Skeletal muscle tissue (tissue), 4 donors: Measurements from ENCODE around the gene CHST10. TPM values are rescaled to one million over a fixed set of nuclear protein-coding genes. Genes with fewer than 3 reads are reported as not detected.

ENCODE experiments used
- H3K27ac ChIP-seq: one replicate; pipeline ENCODE4 v1.7.0; 2013; ENCODE audit warnings: mild to moderate bottlenecking, low read depth, low read length, inconsistent platforms
- H3K27me3 ChIP-seq, 3 donors: one replicate each; pipeline ENCODE4 v1.7.0; 2013; ENCODE audit warnings: low read length in 3 of 3; ENCODE audit not compliant: control insufficient read depth in 3 of 3, insufficient read depth in 3 of 3
- H3K36me3 ChIP-seq, 3 donors: one replicate each; pipeline ENCODE4 v1.7.0; 2013; ENCODE audit warnings: low read length in 3 of 3; ENCODE audit not compliant: control insufficient read depth in 3 of 3, insufficient read depth in 3 of 3
- H3K4me1 ChIP-seq, 3 donors: one replicate each; pipeline ENCODE4 v1.7.0; 2013; ENCODE audit warnings: low read length in 3 of 3, mild to moderate bottlenecking in 3 of 3; ENCODE audit not compliant: control insufficient read depth in 3 of 3, insufficient read depth in 3 of 3
- H3K4me3 ChIP-seq, 3 donors: one replicate each; pipeline ENCODE4 v1.7.0; 2013; ENCODE audit warnings: low read length in 3 of 3
- H3K9ac ChIP-seq, 3 donors: one replicate each; pipeline ENCODE4 v1.7.0; 2013; ENCODE audit warnings: low read length in 3 of 3, mild to moderate bottlenecking in 3 of 3, moderate library complexity in 2 of 3, low read depth in 1 of 3
- H3K9me3 ChIP-seq, 3 donors: one replicate each; pipeline ENCODE4 v1.7.0; 2013; ENCODE audit warnings: low read length in 3 of 3; ENCODE audit not compliant: control insufficient read depth in 3 of 3
- total RNA-seq: library from RNA; depleted of rRNA; stranded (reverse); fragments of >200 nt; gene quantifications from one replicate; pipeline ENCODE4 v1.2.3, GENCODE V29; 2014
- donor health status: Osteomylitis.

CHST10 gene
- total RNA-seq, 1 donor from 2014 or later, result 12.5 TPM

GRCh38 chr2:100397118-100397860 lies 20.2 kb downstream of the CHST10 start:
- H3K27ac ChIP-seq, result no peak overlapping the region
- peaks cover 42 to 56% (median 43%) of the 10 kb centered on the region in 3 donors for H3K36me3 ChIP-seq
- no peaks in the 10 kb centered on the region for H3K9me3 ChIP-seq
- H3K27me3 ChIP-seq, result no peaks in the 10 kb centered on the region
- no peak overlapping the region for H3K4me3 ChIP-seq
- no peaks in the 10 kb centered on the region for H3K4me1 ChIP-seq
- H3K9ac ChIP-seq, result no peak overlapping the region

- Histone ChIP-seq H3K4me1 (no peaks in the 10 kb centered on the region), H3K9ac (no peak overlapping the region), H3K27me3 (no peaks in the 10 kb centered on the region), H3K36me3 (peaks cover 39 to 56% (median 44%) of the 10 kb centered on the region in 3 donors), H3K9me3 (no peaks in the 10 kb centered on the region), H3K4me3 (no peak overlapping the region), H3K27ac (no peak overlapping the region)
Measured at GRCh38 chr2:100396483-100396882, 21.0 kb downstream of the CHST10 start.

- Histone ChIP-seq H3K9me3 (no peaks in the 10 kb centered on the region), H3K4me3 (no peak overlapping the region), H3K4me1 (no peaks in the 10 kb centered on the region), H3K36me3 (peaks cover 33 to 51% (median 40%) of the 10 kb centered on the region in 3 donors), H3K9ac (no peak overlapping the region), H3K27ac (no peak overlapping the region), H3K27me3 (no peaks in the 10 kb centered on the region)
Measured at GRCh38 chr2:100395532-100396350, 21.7 kb downstream of the CHST10 start.

GRCh38 chr2:100394111-100394641 lies 23.3 kb downstream of the CHST10 start:
- Histone ChIP-seq H3K4me1 (no peaks in the 10 kb centered on the region), H3K36me3 (peaks cover 33 to 51% (median 40%) of the 10 kb centered on the region in 3 donors), H3K4me3 (no peak overlapping the region), H3K27me3 (no peaks in the 10 kb centered on the region), H3K9me3 (no peaks in the 10 kb centered on the region), H3K27ac (no peak overlapping the region), H3K9ac (no peak overlapping the region)

GRCh38 chr2:100393362-100393761 lies 24.1 kb downstream of the CHST10 start:
- Histone ChIP-seq H3K9ac (no peak overlapping the region), H3K27ac (no peak overlapping the region), H3K27me3 (no peaks in the 10 kb centered on the region), H3K9me3 (no peaks in the 10 kb centered on the region), H3K4me1 (no peaks in the 10 kb centered on the region), H3K4me3 (no peak overlapping the region), H3K36me3 (peaks cover 33 to 51% (median 40%) of the 10 kb centered on the region in 3 donors)

GRCh38 chr2:100392715-100393114 lies 24.8 kb downstream of the CHST10 start:
- Histone ChIP-seq H3K27me3 (no peaks in the 10 kb centered on the region), H3K27ac (no peak overlapping the region), H3K4me3 (no peak overlapping the region), H3K4me1 (no peaks in the 10 kb centered on the region), H3K9me3 (no peaks in the 10 kb centered on the region), H3K9ac (no peak overlapping the region), H3K36me3 (peaks cover 30 to 51% (median 37%) of the 10 kb centered on the region in 3 donors)

- Histone ChIP-seq H3K9me3 (no peaks in the 10 kb centered on the region), H3K27ac (no peak overlapping the region), H3K9ac (no peak overlapping the region), H3K4me1 (no peaks in the 10 kb centered on the region), H3K4me3 (no peak overlapping the region), H3K36me3 (peaks cover 26 to 43% (median 34%) of the 10 kb centered on the region in 3 donors), H3K27me3 (no peaks in the 10 kb centered on the region)
Measured at GRCh38 chr2:100391735-100392515, 25.5 kb downstream of the CHST10 start.

GRCh38 chr2:100390001-100390940 lies 27.2 kb downstream of the CHST10 start:
- Histone ChIP-seq H3K27ac (no peak overlapping the region), H3K36me3 (peaks cover 17 to 29% (median 21%) of the 10 kb centered on the region in 3 donors), H3K27me3 (no peaks in the 10 kb centered on the region), H3K4me3 (no peak overlapping the region), H3K4me1 (no peaks in the 10 kb centered on the region), H3K9me3 (no peaks in the 10 kb centered on the region), H3K9ac (no peak overlapping the region)

- Histone ChIP-seq H3K36me3 (peaks cover 16 to 20% (median 16%) of the 10 kb centered on the region in 3 donors), H3K9me3 (no peaks in the 10 kb centered on the region), H3K27me3 (no peaks in the 10 kb centered on the region), H3K27ac (no peak overlapping the region), H3K9ac (no peak overlapping the region), H3K4me1 (no peaks in the 10 kb centered on the region), H3K4me3 (no peak overlapping the region)
Measured at GRCh38 chr2:100388703-100389102, 28.8 kb downstream of the CHST10 start.
